GOT3 (cell line): ENCODE measurements around the gene FYTTD1.

Experiments
- DNase-seq: peaks from one replicate; lab custom pipeline; 2025; ENCODE audit warnings: mixed read lengths; lab: John Stamatoyannopoulos, UW

Gene FYTTD1

DNA sequence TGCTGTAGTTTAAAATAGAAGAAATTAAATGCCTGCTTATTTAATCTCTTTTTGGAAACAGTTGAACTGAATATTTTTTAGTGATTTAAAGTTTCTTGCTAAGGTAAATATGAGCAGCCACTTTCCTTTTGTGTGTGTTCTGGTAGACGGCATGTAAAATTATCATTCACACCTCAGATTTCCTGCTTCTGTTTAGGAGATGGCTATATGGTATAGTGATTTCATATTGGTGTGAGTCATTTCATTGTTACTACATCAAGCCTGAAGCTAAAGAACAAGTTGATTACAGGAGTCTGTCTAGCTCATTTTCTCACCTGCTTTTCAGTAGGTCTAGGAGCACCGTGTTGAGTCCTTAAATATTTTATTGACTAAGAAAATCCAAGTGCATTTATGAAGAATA, 43.6 kb downstream of the FYTTD1 start:
- DNase-seq = no peak

DNA sequence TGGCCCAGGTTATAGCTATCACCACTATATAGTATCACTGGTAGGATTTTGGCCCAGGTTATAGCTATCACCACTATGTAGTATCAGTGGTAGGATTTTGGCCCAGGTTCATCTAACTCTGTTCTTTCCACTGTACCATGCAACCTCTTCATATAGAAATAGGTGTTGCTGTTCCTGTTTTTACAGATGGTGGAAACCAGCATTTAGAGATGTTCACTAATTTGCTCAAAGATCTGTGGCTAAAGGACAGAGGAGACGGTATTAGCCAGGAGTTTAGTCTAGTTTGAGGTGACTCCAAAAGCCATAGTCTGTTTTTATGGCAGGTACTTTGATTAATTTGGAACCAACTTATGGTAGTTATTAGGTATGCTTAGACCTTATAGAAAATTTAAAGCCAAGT, 44.4 kb downstream of the FYTTD1 start:
- DNase-seq = no peak

DNA sequence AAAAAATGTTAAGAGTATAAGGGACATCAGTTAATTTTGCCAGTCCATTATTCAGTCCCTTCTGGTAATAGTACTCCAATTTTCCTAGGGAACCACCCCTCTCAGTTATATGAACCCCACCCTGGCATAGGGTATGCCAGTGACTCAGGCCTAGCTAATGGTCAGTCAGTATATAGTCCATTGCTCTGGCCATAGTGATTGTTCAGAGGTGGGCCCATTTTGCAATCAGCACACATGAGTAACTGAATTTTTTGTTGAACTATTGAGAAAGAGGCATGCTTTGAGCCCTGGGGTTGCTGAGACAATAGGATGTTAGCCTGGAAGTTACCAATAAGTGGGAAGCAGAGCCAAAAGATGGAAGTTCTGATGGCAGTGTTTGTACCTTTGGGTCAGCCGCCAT, 45.5 kb downstream of the FYTTD1 start:
- peak; percentile 11 for DNase-seq

DNA sequence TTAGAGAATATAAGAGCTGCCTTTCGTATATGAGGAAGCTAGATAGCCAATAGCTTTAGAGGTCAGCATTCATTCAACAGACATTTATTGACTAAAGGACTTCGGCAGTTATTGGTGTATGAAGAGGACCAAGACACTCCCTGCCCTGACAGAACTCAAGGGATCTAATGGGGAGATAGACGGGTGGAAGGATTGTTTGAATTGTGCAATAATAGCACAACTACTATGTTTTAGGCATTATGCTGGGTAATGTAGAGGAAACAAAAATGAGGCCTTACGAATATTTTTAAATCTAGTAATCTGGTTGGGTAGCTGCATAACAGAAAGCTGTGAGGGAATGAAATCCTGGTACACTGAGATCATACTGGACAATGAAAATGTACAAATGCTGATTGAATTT, 46.4 kb downstream of the FYTTD1 start:
- no peak for DNase-seq

DNA sequence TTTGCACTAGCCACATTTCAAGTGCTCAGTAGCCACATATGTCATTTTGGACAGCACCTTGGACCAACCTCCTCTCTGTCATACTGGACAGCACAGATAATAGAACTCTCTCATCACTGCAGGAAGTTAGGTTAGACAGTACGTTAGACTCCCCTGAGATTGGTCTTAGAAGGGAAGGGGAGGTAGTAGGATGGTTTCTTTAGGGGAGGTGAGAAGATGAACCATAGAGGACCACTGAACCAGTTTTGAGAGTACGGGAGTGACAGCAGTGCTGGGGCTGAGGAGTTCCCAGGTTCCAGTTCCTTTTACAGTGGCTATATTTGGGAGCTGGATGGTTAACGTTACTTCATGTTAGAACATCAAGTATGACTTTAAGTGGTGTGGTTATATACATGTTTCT, 49.2 kb downstream of the FYTTD1 start:
- DNase-seq = no peak

DNA sequence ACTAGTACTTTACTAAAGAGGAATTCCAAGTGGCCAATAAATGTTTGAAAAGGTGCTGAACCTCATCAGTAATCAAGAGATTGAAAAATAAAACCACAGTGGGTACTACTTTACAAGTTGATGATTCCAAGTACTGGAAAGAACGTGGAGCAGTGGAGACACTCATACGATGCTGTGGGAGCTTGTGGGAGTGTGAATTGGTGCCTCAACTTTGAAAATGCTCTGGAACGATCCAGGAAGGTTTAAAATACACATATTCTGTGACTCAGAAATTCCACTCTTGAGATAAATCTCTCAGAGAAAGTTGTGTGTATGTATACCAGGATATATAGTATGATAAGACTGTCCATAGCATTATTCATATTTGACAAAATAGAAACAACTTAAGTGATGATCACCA, 50.7 kb downstream of the FYTTD1 start:
- no peak for DNase-seq

DNA sequence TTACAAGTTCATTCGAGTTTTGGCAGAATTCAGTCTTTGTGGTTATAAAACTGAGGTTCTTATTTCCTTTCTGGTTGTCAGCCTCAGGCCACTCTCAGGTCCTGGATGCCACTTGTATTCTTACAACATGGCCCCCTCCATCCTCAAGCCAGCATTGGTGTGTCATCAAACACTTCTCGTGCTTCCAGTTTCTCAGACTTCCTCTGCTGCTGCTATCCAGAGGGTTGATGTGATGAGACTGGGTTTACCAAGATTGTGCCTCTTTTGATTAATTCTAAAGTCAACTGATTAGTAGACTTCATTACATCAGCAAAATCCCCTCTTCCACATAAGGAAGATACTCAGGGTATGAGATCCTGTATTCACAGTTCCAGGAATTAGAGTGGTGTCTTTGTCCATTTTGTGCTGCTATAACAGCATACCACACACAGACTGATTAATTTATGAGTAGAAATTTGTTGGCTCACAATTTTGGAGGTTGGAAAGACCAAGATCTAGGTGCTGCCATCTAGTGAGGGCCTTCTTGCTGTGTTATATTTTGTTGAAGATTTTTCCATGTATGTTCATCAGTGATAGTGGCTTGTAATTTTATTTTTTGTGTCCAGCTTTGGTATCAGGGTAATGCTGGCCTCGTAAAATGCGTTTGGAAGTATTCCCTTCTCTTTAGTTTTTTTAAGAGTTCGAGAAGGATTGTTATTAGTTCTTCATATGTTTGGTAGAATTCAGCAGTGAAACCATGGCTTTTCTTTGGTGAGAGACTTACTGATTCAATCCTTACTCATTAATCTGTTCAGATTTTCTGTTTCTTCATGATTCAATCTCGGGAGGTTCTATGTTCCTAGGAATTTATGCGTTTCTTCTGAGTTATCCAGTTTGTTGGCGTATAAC, 52.5 kb downstream of the FYTTD1 start:
- no peak for DNase-seq

- no peak for DNase-seq
Measured at GRCh38 chr3:197802779-197803459, 53.2 kb downstream of the FYTTD1 start.

- DNase-seq = no peak
Measured at GRCh38 chr3:197804511-197804910, 54.8 kb downstream of the FYTTD1 start.

DNA sequence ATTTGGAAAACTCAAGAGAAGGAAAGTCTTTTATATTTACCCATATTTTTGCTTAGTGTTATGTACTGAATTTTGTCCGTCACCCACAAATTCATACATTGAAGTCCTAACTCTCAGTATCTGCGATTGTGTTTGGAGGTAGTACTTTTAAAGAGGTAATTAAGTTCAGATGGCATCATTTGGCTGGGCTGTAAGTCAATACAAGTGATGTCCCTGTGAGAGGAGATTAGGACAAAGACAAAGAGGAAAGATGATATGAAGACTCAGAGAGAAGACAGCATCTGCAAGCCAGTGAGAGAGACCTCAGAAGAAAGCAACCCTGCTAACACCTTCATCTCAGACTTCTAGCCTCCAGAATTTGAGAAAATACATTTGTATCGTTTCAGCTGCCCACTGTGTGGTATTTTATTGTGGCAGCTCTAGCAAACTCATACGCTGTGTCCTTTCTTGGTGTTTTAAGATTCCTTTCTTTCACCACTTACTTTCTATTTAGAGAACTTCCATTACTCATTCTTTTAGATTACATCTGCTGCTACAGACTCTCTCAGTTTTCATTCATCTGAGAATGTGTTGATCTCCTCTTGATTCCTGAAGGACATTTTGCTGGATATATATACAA, 58.4 kb downstream of the FYTTD1 start:
- no peak for DNase-seq

DNA sequence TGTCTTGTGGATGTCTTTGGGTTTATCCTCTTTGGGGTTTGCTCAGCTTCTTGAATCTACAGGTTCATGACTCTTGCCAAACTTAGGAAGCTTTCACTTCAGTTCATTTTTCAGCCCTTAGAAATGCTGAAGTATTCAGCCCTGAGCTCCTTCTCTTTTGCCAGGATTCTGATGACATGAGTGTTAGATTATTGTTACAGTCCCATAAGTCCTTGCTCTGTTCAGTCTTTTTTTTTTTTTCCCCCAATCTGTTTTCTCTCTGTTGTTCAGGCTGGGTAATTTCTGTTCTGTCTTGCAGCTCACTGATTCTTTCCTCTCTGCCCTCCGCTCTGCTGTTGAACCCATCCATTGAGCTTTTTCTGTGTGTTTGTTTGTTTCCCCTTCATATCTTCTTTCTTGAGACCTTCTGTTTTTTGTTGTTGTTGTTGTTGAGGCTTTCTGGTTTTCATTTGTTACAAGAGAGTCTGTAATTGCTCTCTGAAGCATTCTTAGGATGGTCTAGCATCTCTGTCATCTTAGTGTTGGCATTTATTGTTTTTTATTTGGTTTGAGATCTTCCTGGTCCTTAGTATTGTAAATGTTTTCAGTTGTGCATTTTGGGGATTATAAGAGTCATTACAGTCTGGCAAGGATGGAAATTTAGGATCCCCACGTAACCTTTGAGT, 59.8 kb downstream of the FYTTD1 start:
- no peak for DNase-seq

DNA sequence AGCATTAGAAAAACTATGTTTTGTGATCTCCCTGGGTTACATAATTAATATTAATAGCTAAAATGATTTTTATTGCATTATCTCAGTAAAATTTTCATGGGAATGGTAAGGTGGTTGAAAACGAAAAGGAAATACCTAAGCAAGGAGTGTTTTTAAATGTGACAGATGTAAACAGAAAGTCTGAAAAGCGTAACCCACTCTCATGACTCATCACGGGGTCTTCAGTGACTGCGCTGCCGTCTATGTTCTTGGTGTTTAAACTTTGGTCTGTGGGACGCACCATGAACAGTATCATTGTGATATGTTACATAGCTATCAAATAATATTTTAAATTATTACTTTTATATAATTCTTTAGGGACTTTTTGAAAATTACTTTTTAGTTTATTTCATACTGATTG, 61.2 kb downstream of the FYTTD1 start:
- no peak for DNase-seq

DNA sequence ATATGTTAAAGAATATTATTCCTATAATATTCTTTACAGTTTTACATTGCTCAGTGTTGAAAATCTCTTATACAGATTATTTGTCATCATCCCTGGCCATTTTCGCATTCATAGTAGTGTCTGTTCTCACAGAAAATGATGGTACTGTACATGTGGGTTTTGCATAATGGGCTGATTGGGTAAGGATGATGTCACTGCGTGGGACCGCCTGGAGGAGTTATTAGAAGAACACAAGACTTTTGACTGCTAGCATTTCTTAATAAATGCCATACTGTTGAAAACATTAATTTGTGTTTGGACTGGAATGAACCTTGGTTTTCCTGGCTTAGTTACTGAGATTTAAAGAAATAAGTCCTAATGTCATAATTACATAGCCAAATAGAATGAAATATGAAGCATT, 61.7 kb downstream of the FYTTD1 start:
- no peak for DNase-seq

GRCh38 chr3:197814372-197814771, 64.7 kb downstream of the FYTTD1 start:
- DNase-seq = no peak

- DNase-seq = no peak
Measured at GRCh38 chr3:197820550-197821335, 71.1 kb downstream of the FYTTD1 start.

- DNase-seq = no peak
Measured at GRCh38 chr3:197829397-197830045, 79.8 kb downstream of the FYTTD1 start.

DNA sequence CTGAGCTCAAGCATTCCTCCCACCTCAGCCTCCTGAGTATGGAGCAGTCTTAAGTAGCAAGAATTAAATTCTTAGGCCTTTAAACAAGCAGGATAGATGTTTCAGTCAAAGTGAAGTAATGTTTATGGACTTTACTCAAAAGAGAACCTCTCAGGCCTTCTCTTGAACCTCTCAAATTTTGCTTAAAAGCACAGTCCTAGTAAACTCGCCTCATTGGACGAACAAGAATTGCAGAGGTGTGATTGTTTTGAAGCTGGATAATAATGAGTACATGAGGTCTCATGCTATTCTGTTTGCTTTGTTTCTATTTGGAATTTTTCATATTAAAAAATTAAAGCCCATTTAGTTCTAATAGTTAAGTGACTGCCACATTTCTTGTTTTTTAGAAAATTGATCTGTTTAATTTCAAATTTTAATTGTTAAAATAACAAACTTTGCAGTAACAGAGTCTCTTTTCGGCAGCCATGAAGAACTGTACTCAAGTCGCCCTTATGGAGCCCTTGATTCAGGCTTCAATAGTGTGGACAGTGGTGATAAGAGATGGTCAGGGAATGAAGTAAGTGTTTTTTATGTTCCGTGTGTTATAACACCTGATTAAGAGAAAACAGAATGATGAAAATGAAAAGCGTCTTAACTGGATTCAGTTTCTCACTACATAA, 80.8 kb downstream of the FYTTD1 start:
- no peak for DNase-seq

DNA sequence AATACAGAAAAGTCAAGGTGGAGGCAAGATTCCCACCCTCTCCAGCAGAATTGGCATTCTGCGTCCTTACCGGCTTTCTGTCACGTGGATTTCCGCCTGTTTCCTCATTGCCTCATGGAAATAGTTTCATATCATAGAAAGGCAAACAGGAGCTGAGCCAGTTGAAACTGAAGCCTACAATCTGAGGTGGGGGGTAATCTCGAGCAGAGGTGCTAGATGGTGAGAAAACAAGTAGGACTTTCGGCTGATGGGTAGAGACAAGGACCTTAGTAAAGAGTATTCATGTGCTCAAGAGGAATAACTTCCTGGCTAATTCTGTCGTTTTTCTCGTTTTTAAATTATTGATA, 81.3 kb downstream of the FYTTD1 start:
- DNase-seq = no peak

DNA sequence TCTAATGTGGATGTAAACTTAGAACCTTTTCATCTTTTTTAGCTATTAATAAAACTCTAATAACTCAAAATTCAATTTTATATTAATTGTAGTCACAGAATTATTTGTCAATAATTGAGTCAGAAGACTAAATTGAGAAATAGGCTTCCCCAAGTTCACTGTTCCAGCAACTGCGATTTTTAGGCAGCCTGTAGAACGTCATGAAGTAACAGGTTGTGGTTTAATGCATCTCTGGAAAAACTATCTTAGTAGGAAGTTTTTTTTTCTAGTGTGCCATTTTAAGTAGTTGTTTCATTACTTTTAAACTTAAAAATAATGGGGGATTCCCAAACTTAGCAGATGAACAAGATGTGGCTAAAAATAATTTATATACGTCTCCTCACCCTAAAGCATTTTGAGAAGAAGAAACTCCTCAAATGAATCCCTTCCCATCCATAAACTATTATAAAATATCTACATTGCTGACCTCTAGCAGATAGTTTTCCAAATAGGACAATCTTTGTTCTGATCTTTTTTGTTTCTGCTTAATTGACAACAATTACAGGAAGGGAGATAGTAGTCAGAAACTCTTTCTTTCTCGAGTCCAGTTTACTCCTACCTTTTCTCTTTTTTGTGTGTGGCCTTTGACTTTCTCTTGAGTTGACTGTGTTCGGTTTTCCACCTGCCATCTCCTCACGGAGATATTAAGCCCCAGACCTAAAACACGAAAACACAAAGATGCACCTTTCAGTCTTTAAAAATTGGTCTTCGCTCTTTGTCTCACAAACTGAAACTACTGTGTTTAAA, 84.4 kb downstream of the FYTTD1 start:
- DNase-seq = no peak

- no peak for DNase-seq
Measured at GRCh38 chr3:197835509-197835908, 85.8 kb downstream of the FYTTD1 start.
